ENCODE data around the gene GJC2. TPM values are rescaled to one million over a fixed set of nuclear protein-coding genes. Genes with fewer than 3 reads are reported as not detected.

Gene GJC2
- total RNA-seq, 1 experiment from 2014 or later, result 1.6 TPM

GRCh38 chr1:228170666-228171065, 20.9 kb downstream of the GJC2 start:
- H3K79me2 ChIP-seq (ENCODE audit: insufficient read depth, low read length), result 0 out of 2 replicates have a peak, but pooled peaks cover 1% of the 10 kb centered on the region
- no peak overlapping the region for H2AK5ac ChIP-seq (ENCODE audit: insufficient read length, low read length)

More at GRCh38 chr1:228170666-228171065, 20.9 kb downstream of the GJC2 start:
- Histone ChIP-seq H3T11ph (ENCODE audit: low read length) (no peak overlapping the region), H3K79me1 (ENCODE audit: insufficient read depth, low read depth, low read length, poor library complexity, severe bottlenecking) (no peaks in the 10 kb centered on the region), H2BK12ac (ENCODE audit: insufficient read length, low read depth, low read length) (no peak overlapping the region), H2AFZ (ENCODE audit: low read length) (no peak overlapping the region), H3K27me3 (ENCODE audit: insufficient read depth, low read length) (no peaks in the 10 kb centered on the region), H3K18ac (ENCODE audit: insufficient read length, low read depth, low read length) (no peak overlapping the region), H3K9ac (ENCODE audit: extremely low read depth, insufficient read length, low read length) (no peak overlapping the region), H2BK5ac (ENCODE audit: insufficient read length, low read length) (no peak overlapping the region), H3K27ac (ENCODE audit: insufficient read length, low read depth, low read length) (no peak overlapping the region), H2BK15ac (ENCODE audit: low read depth, low read length) (no peak overlapping the region), H3K23ac (ENCODE audit: insufficient read length, low read depth, low read length) (no peak overlapping the region), H4K91ac (ENCODE audit: insufficient read length, low read depth, low read length) (no peak overlapping the region), H3K4ac (ENCODE audit: low read depth, low read length) (no peak overlapping the region), H2BK20ac (ENCODE audit: low read depth, low read length, poor library complexity, severe bottlenecking) (no peak overlapping the region), H3K14ac (ENCODE audit: insufficient read depth, low read length) (no peak overlapping the region; the same call in 1 of the 2 replicates), H4K20me1 (ENCODE audit: control insufficient read depth, insufficient read depth, insufficient read length) (no peaks in the 10 kb centered on the region), H3K9me3 (ENCODE audit: control insufficient read depth, low read depth, low read length) (no peaks in the 10 kb centered on the region), H4K8ac (replicated peaks; ENCODE audit: insufficient read length, low read depth, low read length) (no peak overlapping the region), H3K4me2 (ENCODE audit: insufficient read depth, insufficient read length, low read length) (no peak overlapping the region), H2BK120ac (ENCODE audit: low read depth, low read length, poor library complexity, severe bottlenecking) (no peak overlapping the region), H3K56ac (ENCODE audit: insufficient read length, low read depth, low read length) (no peak overlapping the region), H4K5ac (ENCODE audit: insufficient read length, low read depth, low read length) (no peak overlapping the region), H3K23me2 (ENCODE audit: insufficient read length, low read depth, low read length, poor library complexity, severe bottlenecking) (no peaks in the 10 kb centered on the region), H3K4me1 (ENCODE audit: insufficient read depth, low read length) (no peaks in the 10 kb centered on the region)
- WGBS (ENCODE audit: extremely low coverage, insufficient read length, low lambda C conversion rate), result no CpG with 5 or more reads among the region's 7 CpGs
- Mint-ChIP-seq H3K9me3 (no peaks in the 10 kb centered on the region), H3K27me3 (ENCODE audit: low read depth) (no peaks in the 10 kb centered on the region; the same call in none of the 2 replicates), H3K4me3 (no peak overlapping the region; a peak in 1 of 5 replicates), H3K36me3 (ENCODE audit: insufficient read depth in 1 of 3, low read depth in 3 of 3) (no peaks in the 10 kb centered on the region; a peak in 1 of 7 replicates), H3K27ac (peak overlapping the region; percentile 73 to 95 (median 75); a peak in 4 of 7 replicates), H3K4me1 (peaks cover 5 to 6% of the 10 kb centered on the region in 2 experiments; a peak in 3 of 4 replicates)
- no peak for TF ChIP-seq CTCF (conservative IDR thresholded peaks at IDR 0.05)
- DNase-seq, result no peak

All from H9 (cell line).